ENCODE measurements around the gene VPS4B. TPM values are rescaled to one million over a fixed set of nuclear protein-coding genes. Genes with fewer than 3 reads are reported as not detected.

The VPS4B gene
- total RNA-seq, 1 donor from 2014 or later, result 78.8 TPM

Other genes with a start within 250 kb of the VPS4B start
- gene BCL2, start 102.7 kb downstream of the VPS4B start, total RNA-seq, result 85.7 and 89.0 TPM in 2 replicates
- 33.8 and 36.8 TPM in 2 replicates for gene KDSR, start 55.3 kb downstream of the VPS4B start, total RNA-seq
- gene SERPINB5, start 54.5 kb upstream of the VPS4B start, total RNA-seq, result not detected in 2 replicates
- not detected in 2 replicates for gene SERPINB12, start 119.9 kb upstream of the VPS4B start, total RNA-seq
- not detected in 2 replicates for gene SERPINB13, start 164.9 kb upstream of the VPS4B start, total RNA-seq
- gene SERPINB4, start 221.8 kb upstream of the VPS4B start, total RNA-seq, result not detected in 2 replicates
- not detected in 2 replicates for gene SERPINB3, start 239.4 kb upstream of the VPS4B start, total RNA-seq